HCT116 (cell line): ENCODE results near the gene ZNF652. TPM values are rescaled to one million over a fixed set of nuclear protein-coding genes. Genes with fewer than 3 reads are reported as not detected.

ENCODE experiments used
- ATAC-seq: fragments of 200-7000 bp; cut with Tn5 transposase; 2 replicates; pipeline ENCODE4 v1.9.1; 2020; ENCODE audit warnings: mild to moderate bottlenecking, moderate library complexity
- BruUV-seq: library from RNA; stranded (reverse); fragments of 400-500 nt; replicated peaks from 2 replicates; lab custom pipeline; 2021; lab: Mats Ljungman, UMichigan
- CTCF ChIA-PET: fragments of 300-600 bp; sonication (Branson Sonifier 250); formaldehyde crosslinking; loops from one replicate; lab custom pipeline; 2021; ENCODE audit warnings: antibody characterized with exemption; lab: Charles Lee
- POLR2A ChIA-PET: fragments of 300-600, 350-600 bp; sonication (Branson Sonifier 250); formaldehyde crosslinking; loops from one replicate; lab custom pipeline; 2021; ENCODE audit warnings: antibody characterized with exemption; lab: Charles Lee
- RAD21 ChIA-PET, 2 experiments: fragments of 300-600 bp; sonication (Branson Sonifier 250); formaldehyde crosslinking; loops; one replicate each; lab custom pipeline; 2023; ENCODE audit warnings: low total read pairs in 2 of 2; ENCODE audit not compliant: uncharacterized antibody in 2 of 2, unreplicated experiment in 2 of 2, low non-redundant PET in 1 of 2; lab: Charles Lee
- DNase-seq: peaks from one replicate; pipeline ENCODE4 v3.0.0-alpha.2; 2010; ENCODE audit warnings: low read depth, low spot score
- H2AFZ ChIP-seq: fragments of 200-600 bp; shearing (Covaris generic), sonication (generic); 2 replicates; pipeline ENCODE4 v1.6.1; 2017; ENCODE audit warnings: low read depth, mixed run types, mixed read lengths, antibody characterized with exemption, low read length; ENCODE audit not compliant: poor library complexity, severe bottlenecking
- H3K27ac ChIP-seq: 2 replicates; pipeline ENCODE4 v1.5.1; 2012; ENCODE audit warnings: low read depth, low read length
- H3K27me3 ChIP-seq: fragments of 200-600 bp; sonication (generic); 2 replicates; pipeline ENCODE4 v1.6.1; 2016; ENCODE audit warnings: mixed run types, low read length, mixed read lengths; ENCODE audit not compliant: insufficient read depth
- H3K36me3 ChIP-seq, 2 experiments: fragments of 200-500 bp in 1 of 2; fragments of 200-600 bp in 1 of 2; sonication (Bioruptor generic) in 1 of 2; sonication (generic) in 1 of 2; 2 replicates each; pipeline versions ENCODE4 v1.5.1 to v1.6.1; 2014 to 2016; ENCODE audit warnings: low read length in 2 of 2, inconsistent platforms in 1 of 2, mixed read lengths in 1 of 2, mixed run types in 1 of 2; ENCODE audit not compliant: insufficient read depth in 2 of 2, control insufficient read depth in 1 of 2
- H3K4me1 ChIP-seq, 2 experiments: fragments of 200-600 bp in 1 of 2; sonication (generic) in 1 of 2; 2 replicates each; pipeline versions ENCODE4 v1.5.1 to v1.6.1; 2012 to 2017; ENCODE audit warnings: low read length in 2 of 2, inconsistent platforms in 1 of 2, mild to moderate bottlenecking in 1 of 2, mixed read lengths in 1 of 2, mixed run types in 1 of 2, moderate library complexity in 1 of 2; ENCODE audit not compliant: insufficient read depth in 2 of 2, control insufficient read depth in 1 of 2
- H3K4me2 ChIP-seq: fragments of 200-600 bp; sonication (generic); 2 replicates; pipeline ENCODE4 v1.6.1; 2017; ENCODE audit warnings: mixed run types, low read length, mixed read lengths
- H3K4me3 ChIP-seq, 2 experiments: fragments of 200-600 bp in 1 of 2; sonication (generic) in 1 of 2; replicated peaks in 1 of 2; 2 replicates each; pipeline ENCODE4 v1.5.1; 2011 to 2016; ENCODE audit warnings: low read length in 2 of 2, control low read depth in 1 of 2, low read depth in 1 of 2, mild to moderate bottlenecking in 1 of 2, mixed read lengths in 1 of 2, mixed run types in 1 of 2
- H3K79me2 ChIP-seq: fragments of 200-600 bp; sonication (generic); 2 replicates; pipeline ENCODE4 v1.6.1; 2017; ENCODE audit warnings: mild to moderate bottlenecking, mixed run types, low read length, moderate library complexity, mixed read lengths; ENCODE audit not compliant: insufficient read depth
- H3K9ac ChIP-seq: fragments of 200-600 bp; sonication (generic); 2 replicates; pipeline ENCODE4 v1.6.1; 2016; ENCODE audit warnings: low read length, mixed read lengths
- H3K9me2 ChIP-seq: fragments of 200-600 bp; sonication (generic), shearing (Covaris generic); 2 replicates; pipeline ENCODE4 v1.6.1; 2017; ENCODE audit warnings: mixed run types, mild to moderate bottlenecking, moderate library complexity; ENCODE audit not compliant: insufficient read depth
- H3K9me3 ChIP-seq, 2 experiments: fragments of 200-500 bp in 1 of 2; fragments of 200-600 bp in 1 of 2; sonication (Bioruptor generic) in 1 of 2; sonication (generic) in 1 of 2; 2 replicates each; pipeline ENCODE4 v1.6.1; 2014 to 2017; ENCODE audit warnings: low read length in 2 of 2, mixed read lengths in 2 of 2, inconsistent platforms in 1 of 2, low read depth in 1 of 2, mild to moderate bottlenecking in 1 of 2, mixed run types in 1 of 2, moderate library complexity in 1 of 2; ENCODE audit not compliant: control insufficient read depth in 1 of 2, insufficient read depth in 1 of 2
- H4K20me1 ChIP-seq: fragments of 200-600 bp; sonication (generic), shearing (Covaris generic); 2 replicates; pipeline ENCODE4 v1.6.1; 2017; ENCODE audit warnings: mixed run types, mild to moderate bottlenecking, moderate library complexity; ENCODE audit not compliant: insufficient read depth
- CBX3 ChIP-seq: IDR thresholded peaks from 2 replicates; pipeline ENCODE4 v1.6.1; 2012; ENCODE audit warnings: low read depth
- CEBPB ChIP-seq: IDR thresholded peaks from 2 replicates; pipeline ENCODE4 v1.6.1; 2012; ENCODE audit warnings: low read depth
- EGR1 ChIP-seq: IDR thresholded peaks from 2 replicates; pipeline ENCODE4 v1.6.1; 2012; ENCODE audit warnings: low read depth
- EZH2 ChIP-seq: fragments of 200-600 bp; sonication (generic); IDR thresholded peaks from 2 replicates; pipeline ENCODE4 v1.6.1; 2017; ENCODE audit warnings: antibody characterized with exemption, mixed run types
- EZH2phosphoT487 ChIP-seq: fragments of 200-600 bp; IDR thresholded peaks from 2 replicates; pipeline ENCODE4 v1.6.1; 2018; ENCODE audit warnings: antibody characterized with exemption, borderline replicate concordance
- JUND ChIP-seq: IDR thresholded peaks from 2 replicates; pipeline ENCODE4 v1.6.1; 2012
- MAX ChIP-seq: IDR thresholded peaks from 2 replicates; pipeline ENCODE4 v1.6.1; 2012
- POLR2AphosphoS5 ChIP-seq: IDR thresholded peaks from 2 replicates; pipeline ENCODE4 v1.6.1; 2011; ENCODE audit warnings: mild to moderate bottlenecking, low read depth, low read length, moderate library complexity
- RAD21 ChIP-seq: IDR thresholded peaks from 2 replicates; pipeline ENCODE4 v1.6.1; 2012; ENCODE audit warnings: low read depth, mild to moderate bottlenecking
- SIN3A ChIP-seq: IDR thresholded peaks from 2 replicates; pipeline ENCODE4 v1.6.1; 2012; ENCODE audit warnings: low read depth
- SP1 ChIP-seq: IDR thresholded peaks from 2 replicates; pipeline ENCODE4 v1.6.1; 2012; ENCODE audit warnings: low read depth
- SRF ChIP-seq: IDR thresholded peaks from 2 replicates; pipeline ENCODE4 v1.6.1; 2012; ENCODE audit warnings: low read depth
- intact Hi-C: fragments of 100-400 bp; cut with micrococcal nuclease; formaldehyde crosslinking; loops from 2 replicates; pipeline ENCODE4 v1.10.0; 2022
- total RNA-seq: library from RNA; stranded (reverse); gene quantifications from one replicate; pipeline ENCODE4 v1.2.1, GENCODE V29; 2021; ENCODE audit not compliant: unreplicated experiment

ZNF652 gene
- total RNA-seq, 1 experiment from 2014 or later: 27.8 TPM

GRCh38 chr17:49360796-49361128, 1.3 kb downstream of the ZNF652 start:
- Histone ChIP-seq H2AFZ (no peak overlapping the region), H3K9me2 (no peaks in the 10 kb centered on the region), H3K4me3 (peak overlapping the region; percentile 81 to 86), H3K79me2 (peaks cover 55% of the 10 kb centered on the region), H3K4me1 (peaks cover 18 to 22% of the 10 kb centered on the region in 2 experiments), H3K27ac (0 out of 2 replicates have a peak overlapping the region, but pooled peaks have one; percentile 92), H3K4me2 (peak overlapping the region; percentile 86), H3K9me3 (no peaks in the 10 kb centered on the region), H4K20me1 (peaks cover 6% of the 10 kb centered on the region; the same call in 1 of the 2 replicates), H3K9ac (peak overlapping the region; percentile 84), H3K27me3 (no peaks in the 10 kb centered on the region), H3K36me3 (no peaks in the 10 kb centered on the region)
- BruUV-seq: no TSS peak
- CTCF ChIA-PET: interaction anchor here (1.0 kb wide), 1 partner anchor 197 kb away, joined by 4 read pairs; no protein-coding TSS in a partner anchor
- TF ChIP-seq SP1: peak; percentile 14; the same call in 1 of the 2 replicates
- no peak for TF ChIP-seq EZH2
- peak; percentile 59; the same call in 1 of the 2 replicates for TF ChIP-seq MAX
- TF ChIP-seq JUND: no peak
- no peak for TF ChIP-seq POLR2AphosphoS5
- TF ChIP-seq SIN3A: peak; percentile 65; the same call in 1 of the 2 replicates
- TF ChIP-seq RAD21: no peak
- no peak for TF ChIP-seq CEBPB
- TF ChIP-seq EZH2phosphoT487: no peak
- TF ChIP-seq EGR1: no peak
- peak; percentile 45; the same call in 1 of the 2 replicates for TF ChIP-seq CBX3
- TF ChIP-seq SRF: no peak; the same call in 1 of the 2 replicates
- intact Hi-C loops: loop anchor here (2.0 kb wide), 1 partner anchor 46 kb away; no protein-coding TSS in a partner anchor
- peak; percentile 4; the same call in 1 of the 2 replicates for ATAC-seq
- RAD21 ChIA-PET: no interaction called here
- no peak for DNase-seq
- POLR2A ChIA-PET: no interaction called here
